ENCODE data around the gene DLST.

DNA sequence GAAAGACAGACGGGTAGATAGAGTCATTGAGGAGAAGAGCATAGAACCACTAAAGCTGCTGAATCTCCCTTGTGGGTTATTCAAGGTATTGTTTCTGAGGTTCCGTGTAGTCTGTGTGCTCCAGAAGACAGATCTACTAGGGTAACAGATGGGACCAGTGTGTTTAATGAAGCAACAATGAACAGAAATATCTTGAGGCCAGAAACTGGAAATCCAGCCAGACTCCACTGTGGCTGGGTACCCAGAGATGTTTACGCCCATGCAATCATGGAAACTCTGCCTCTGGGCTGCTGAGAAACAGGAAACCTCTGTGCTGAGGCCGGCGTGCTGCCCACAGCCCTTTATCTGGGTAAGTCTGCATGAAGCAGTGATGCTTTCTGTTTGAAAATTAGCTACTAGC is 14.0 kb upstream of the DLST start:
- TF ChIP-seq GATA3 (IDR thresholded peaks at IDR 0.05; ENCODE audit: low read depth, low read length) (no peak), GATA2 (IDR thresholded peaks at IDR 0.05; ENCODE audit: low read depth, low read length) (no peak)

Measured in SH-SY5Y (cell line).